GM12891 (cell line): ENCODE data around the gene NRIP3.

Experiments used
- PAX5 ChIP-seq: IDR thresholded peaks from 2 replicates; pipeline ENCODE4 v1.6.1; 2011; ENCODE audit warnings: low read length, moderate library complexity, mild to moderate bottlenecking; ENCODE audit not compliant: insufficient read depth, severe bottlenecking
- POLR2A ChIP-seq: IDR thresholded peaks from 2 replicates; pipeline ENCODE4 v1.6.1; 2011; ENCODE audit warnings: low read depth, low read length, control low read depth
- POLR2AphosphoS5 ChIP-seq: IDR thresholded peaks from 2 replicates; pipeline ENCODE4 v1.6.1; 2011; ENCODE audit warnings: low read depth, low read length, control low read depth
- TAF1 ChIP-seq: IDR thresholded peaks from 2 replicates; pipeline ENCODE4 v1.6.1; 2011; ENCODE audit warnings: low read depth, low read length, control low read depth

DNA sequence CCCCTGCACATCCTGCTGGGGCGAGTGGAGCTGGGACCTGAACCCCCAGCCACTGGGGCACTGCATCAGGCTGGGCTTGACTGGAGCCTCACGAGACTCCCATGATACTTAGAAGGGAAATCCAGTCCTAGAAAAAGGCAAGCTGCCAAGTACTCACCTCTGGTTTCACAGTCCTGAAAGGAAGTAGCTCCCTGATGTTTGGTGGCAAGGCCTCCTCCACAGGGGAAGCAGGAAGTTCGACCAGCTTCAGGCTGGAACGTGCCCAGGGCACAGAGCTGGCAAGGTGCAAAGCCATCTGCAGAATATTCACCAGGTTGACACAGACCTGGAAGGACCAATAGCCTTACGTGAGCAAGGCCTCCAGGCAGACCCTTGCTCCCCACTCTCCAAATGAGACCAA lies 26.8 kb upstream of the NRIP3 start:
- TF ChIP-seq POLR2A (no peak), TAF1 (no peak), POLR2AphosphoS5 (no peak), PAX5 (no peak)
